GM19239 (cell line): ENCODE measurements around the gene LEKR1.

Experiments
- DNase-seq: peaks from one replicate; pipeline ENCODE4 v3.0.0; 2011; ENCODE audit warnings: low spot score; ENCODE audit not compliant: insufficient read length
- FAIRE-seq: peaks from 2 replicates; lab custom pipeline; 2011; peaks lifted over from hg19 to GRCh38; lab: Jason Lieb, UNC

Gene LEKR1

DNA sequence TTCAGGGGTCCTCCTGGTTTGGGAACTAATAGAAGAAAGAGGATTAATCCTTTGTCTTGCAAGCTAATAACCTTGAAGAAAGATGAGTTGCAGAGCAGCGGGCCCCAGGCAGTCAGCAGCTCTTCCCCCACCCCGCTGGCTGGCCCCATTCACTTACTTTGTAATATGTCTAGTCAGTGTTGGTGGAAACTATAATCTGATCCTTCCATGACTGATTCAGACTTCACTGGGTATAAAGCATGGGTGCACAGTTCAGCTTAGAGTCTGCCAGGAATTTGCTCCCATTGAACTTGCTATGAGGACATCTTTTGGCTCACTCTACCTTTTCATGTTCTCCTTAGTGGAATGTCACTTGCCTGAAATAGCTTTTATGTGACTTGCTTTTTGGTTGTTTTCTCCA is 216.1 kb downstream of the LEKR1 start:
- DNase-seq = no peak
- FAIRE-seq = no peak

DNA sequence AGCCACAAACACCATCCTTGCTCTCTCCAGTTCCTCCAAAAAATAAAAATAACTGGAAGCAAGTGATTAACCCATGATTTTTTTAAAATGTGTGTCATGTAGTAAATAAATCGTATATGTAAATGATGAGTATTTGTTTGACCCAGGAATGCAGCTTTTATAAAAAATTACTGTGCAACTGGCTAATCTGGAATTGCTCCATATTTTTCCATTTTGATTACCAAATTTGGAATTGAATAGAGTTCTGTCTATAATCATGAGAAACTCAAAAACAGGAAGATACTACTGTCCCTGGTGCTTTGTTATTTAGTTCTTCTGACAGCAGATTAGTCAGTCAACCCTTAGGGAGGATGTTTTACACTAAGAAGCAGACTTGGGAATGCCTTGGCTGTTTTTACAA is 217.6 kb downstream of the LEKR1 start:
- FAIRE-seq (no peak), DNase-seq (no peak)

DNA sequence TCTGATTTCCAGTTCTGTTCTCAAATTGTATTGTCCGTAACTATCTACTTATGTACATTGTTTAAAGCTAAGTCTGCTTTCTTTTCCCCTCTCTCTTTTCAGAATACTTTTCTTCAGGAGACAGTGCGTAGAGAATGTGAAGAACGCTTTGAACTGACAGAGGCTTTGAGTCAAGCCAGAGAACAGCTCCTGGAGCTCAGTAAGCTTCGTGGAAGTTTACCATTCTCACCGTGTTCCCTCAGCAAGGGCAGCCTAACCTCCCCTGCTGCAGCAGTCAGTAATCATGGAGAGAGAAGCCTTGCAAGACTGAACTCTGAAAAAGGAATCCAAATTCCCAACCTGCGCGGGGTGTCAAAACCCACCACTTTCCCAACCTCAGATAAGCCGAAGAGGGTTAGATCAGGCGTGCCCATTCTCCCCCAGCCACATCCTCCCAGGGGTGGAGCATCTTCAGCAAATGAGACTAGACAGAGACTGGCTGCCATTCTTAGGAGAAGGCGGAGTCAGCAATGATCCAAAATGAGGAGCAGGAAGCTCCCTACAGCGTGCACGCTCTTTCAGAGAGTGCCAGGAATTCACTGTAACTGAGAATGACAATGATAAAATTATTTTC is 219.2 kb downstream of the LEKR1 start:
- no peak for DNase-seq

DNA sequence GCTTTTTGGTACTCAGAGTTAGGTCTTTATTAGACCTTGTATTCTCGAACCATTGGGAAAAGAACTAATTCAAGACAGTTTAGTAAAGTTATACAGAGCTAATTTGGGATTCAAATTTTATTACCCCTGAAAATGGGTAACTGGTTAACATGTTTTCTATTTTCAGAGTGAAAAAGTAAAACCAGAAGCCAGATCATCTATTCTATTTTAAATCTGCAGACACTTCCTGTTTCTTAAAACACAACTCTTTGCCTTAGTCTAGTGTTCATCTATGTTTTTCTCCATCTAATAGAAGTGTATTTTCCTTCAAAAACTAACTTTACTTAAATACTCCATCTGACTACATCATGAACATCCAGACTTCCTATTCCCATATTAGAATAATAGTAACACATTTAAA is 220.4 kb downstream of the LEKR1 start:
- peak; percentile 26 for FAIRE-seq

More for the DNA sequence above, 219.2 kb downstream of the LEKR1 start:
- FAIRE-seq = no peak

DNA sequence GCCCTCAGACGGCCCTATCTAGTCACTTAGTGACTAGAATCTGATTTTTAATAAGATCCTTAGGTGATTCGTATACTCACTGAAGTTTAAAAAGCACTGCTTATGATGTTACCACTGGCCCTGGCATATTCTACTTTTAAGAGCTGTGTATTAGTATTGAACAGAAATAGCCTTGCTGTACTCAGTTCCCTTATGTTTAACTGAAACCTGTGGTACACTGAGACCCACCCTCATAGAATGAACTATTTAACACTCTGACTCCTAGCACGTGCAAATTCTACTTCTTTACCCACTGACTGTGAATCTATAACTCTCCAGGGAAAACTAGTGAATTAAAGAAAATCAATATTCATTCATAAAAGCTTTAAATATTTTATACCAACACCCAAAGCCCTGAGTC is 224.9 kb downstream of the LEKR1 start:
- DNase-seq (no peak), FAIRE-seq (peak; percentile 69)

More for the DNA sequence above, 220.4 kb downstream of the LEKR1 start:
- DNase-seq = no peak

DNA sequence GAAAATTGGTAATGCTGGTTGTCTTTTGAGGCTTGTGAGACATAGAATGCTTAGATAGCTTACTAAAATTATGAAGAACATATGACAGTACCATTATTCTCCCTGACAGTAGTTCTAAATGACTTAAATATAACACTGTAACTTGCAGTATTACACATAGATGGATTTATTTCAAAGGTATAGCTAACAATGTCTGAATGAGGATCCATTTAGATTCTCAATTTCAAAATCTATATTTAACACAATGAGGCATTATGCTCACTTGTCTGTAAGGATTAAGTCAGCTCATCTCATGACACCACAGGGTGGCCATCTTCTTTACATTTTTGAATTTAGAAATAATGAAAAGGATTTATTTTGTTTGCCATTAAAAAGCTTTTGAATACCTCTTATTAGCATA is 225.4 kb downstream of the LEKR1 start:
- no peak for DNase-seq
- no peak for FAIRE-seq

DNA sequence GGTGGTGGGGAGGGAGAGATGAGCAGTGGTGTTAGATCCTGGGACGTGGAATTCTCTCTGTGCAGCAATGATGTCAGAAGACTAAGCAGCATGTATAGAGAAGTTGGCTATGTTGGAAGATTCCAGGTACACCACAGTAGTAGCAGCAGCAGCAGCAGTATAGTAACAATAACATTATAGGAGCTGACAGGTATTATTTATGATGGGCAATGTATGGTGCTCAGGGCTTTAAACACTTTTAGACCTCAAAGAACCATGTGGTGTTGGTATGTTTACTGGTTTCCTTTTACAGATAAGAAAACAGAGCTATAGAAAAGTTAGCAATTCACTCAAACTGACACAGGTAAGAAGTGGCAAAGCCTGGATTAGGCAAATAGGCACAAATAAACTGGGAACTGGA is 229.9 kb downstream of the LEKR1 start:
- DNase-seq (no peak), FAIRE-seq (no peak)

DNA sequence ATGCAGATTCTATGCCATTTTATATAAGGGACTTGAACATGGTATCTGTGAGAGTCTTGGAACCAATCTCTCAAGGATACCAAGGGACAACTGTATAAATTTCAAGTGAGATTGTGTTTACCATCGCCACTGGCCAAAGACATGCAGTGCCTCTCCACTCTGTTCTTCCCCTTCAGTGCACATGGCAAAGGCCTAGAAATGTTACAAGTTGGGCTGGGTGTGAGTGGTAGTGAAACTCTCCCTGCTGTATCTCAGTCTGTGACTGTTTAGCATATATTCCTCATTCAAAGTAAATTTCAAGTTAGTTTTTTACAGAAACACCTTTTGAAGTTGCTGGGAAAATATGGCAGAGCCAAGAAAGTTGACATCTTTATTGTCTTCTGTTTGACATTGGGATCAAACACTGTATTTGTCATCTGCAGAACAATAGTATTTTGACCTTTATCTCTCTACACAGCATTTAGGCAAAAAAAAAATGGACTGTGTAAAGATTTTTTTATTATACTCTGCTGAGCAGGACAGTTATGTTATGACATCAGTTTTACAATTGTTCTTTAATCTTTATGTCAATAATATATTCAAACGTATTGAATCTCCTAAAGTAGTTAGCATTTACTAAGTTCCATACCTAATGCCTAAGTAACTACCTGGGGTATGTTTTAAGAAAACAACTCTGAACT is 232.4 kb downstream of the LEKR1 start:
- peak; percentile 62 for FAIRE-seq
- no peak for DNase-seq

DNA sequence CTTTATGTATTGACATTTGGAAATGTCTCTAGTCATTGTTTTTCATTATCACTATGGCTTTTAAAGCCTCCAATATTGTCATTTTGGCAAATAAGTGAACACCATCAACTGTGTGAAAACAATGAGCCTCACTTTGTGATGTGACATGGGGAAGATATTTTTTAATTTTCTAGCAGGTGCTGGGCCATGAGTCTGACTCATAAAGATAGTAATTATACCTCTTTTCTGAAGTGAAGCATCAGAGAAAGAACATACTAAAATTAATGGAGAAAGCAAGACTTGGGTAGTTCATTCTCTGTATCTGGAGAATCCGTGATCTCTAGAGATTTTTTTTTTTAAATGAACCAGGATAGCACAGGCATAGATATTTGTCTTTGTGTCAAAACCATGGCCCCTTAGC is 233.0 kb downstream of the LEKR1 start:
- FAIRE-seq (no peak), DNase-seq (no peak)

DNA sequence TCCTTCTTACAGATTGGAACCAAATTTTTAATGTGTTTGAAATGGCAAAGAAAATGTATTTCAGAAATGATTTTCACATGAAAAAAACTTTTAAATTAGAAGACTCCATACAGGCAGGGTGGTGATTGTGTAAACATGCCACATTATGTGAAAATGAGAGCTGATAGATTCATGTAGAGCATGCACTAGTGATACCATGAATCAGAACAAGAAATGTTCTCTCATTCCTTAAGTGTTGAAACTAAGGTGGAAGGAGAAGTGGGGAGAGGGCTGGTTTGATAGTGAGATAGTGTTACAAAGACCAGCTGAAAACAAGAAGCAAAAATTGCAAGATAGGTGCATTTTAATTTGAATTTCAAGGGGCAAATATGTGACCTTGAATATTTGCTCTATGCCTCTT is 233.5 kb downstream of the LEKR1 start:
- peak; percentile 84 for FAIRE-seq
- no peak for DNase-seq

DNA sequence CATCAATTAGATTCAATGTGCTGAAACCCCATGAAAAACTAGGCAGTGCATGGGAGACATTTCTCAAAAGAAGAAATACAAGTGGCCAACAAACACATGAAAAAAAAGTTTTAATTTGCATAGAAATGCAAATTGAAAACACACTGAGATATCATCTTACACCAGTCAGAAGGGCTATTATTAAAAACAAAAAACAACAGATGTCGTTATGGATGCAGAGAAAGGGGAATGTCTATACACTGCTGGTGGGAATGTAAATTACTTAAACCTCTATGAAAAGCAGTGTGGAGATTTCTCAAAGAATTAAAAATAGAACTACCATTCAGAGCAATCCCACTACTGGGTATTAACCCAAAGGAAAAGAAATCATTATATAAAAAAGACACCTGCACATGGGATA is 235.1 kb downstream of the LEKR1 start:
- FAIRE-seq (no peak), DNase-seq (no peak)

DNA sequence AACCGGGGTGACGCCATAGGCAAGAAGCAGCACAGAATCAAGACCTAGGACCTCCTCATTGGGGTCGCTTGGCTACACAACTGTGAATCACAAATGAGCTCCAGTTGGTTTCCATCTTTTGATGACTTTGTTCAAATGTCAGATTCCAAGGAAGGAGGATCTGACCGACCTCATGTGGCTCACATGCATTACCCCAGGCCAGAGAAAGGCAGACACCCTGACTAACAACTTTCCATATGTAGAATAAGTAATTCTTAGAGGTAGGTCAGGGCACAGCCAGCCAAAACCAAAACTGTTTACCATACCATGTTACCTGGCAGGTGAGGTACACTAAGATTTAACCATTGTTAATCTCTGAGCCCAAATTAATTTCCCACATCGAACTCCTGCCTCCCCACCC is 237.3 kb downstream of the LEKR1 start:
- no peak for DNase-seq
- no peak for FAIRE-seq

DNA sequence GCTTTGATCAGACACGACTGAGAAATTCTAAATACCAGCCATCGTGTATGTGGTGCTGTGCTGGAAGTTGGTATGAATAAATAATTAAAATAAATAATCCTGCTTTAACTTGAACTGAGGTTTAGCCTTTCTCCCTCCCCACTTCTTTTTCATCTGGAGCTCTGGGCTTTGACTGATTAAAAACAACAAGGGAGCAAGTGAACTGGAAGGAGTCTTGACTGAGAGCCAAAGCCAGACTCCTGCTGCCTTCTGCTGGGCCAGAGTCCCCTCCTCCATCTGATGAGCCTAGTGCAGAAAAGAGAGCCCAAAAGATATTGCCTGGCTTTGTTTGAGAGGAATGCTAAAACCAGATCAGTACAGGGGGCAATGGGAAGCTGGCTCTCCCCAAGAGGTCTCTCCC is 237.8 kb downstream of the LEKR1 start:
- no peak for DNase-seq
- FAIRE-seq = no peak

DNA sequence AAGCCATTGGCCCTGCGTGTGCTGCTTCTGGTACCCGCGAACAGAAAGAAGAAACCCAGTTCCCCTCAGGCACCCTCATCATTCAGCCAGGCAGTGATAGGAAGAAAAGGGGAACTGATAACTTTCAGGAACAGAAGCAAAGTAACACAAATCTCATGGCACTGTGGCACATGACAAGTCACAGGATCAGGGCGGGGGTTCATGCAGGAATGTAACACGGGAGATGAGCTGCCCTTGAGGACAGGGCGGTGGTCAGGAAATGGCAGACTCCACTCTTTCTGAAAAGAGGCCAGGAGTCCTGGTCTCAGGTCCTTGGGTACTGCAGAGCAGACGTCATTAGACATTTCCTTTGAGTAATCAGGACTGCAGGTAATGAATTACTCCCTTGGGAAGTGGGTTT is 238.2 kb downstream of the LEKR1 start:
- FAIRE-seq (peak; percentile 88), DNase-seq (no peak)

DNA sequence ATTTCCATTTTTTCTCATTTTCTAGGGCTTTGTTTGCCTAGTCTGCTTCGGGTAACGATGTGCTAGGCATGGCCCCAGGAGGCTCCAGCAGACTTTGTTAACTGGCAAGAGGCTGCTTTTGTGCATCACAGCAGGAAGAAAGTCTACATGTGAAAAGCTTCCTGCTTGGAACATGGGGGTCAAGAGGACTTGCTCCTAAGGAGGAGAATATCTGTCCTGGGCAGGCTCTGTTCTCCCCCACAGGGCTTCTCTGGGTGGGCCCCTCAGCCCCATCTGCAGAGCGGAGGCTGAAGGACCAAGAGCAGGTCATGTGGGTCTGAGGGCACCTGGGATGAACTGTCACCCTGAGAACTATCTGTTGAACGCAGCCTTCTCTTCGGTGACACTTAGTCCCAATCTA is 239.0 kb downstream of the LEKR1 start:
- no peak for FAIRE-seq

DNA sequence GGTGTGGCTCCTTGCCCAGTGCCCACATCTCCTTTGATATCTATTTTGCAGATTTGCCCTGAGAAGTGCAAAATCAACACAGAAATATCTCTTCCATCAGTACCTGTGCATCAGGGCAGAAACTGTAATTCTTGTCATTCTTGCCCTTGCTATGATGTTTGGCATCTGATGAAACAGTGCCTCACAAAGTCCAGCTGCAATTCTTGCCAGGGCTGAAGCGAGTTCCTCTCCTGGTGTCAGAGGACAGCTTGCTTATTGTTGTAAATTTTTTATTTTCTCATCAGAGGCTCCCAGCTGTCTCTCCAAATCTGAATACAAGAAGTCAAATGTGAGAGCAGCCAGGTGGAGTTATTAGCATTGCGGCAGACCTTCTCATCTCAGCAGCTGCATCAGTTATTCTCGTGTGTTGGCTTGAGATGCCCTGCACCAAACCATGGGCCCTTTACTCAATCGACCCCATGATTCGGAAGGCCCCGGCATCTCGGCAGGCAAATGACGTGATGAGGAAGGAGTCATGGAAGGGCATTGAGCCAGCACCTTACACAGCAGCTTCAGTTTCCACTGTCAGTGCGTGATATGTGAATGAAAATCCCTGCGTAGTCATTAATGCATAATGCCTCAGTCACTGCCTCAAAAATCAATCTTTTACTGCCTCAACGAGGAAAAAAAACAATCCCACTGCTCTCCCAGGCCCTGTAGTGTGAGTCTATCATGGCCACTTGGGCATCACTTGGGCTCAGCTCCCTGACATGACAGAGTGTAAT is 240.4 kb downstream of the LEKR1 start:
- FAIRE-seq = no peak
- no peak for DNase-seq

More for the DNA sequence above, 239.0 kb downstream of the LEKR1 start:
- DNase-seq = no peak

DNA sequence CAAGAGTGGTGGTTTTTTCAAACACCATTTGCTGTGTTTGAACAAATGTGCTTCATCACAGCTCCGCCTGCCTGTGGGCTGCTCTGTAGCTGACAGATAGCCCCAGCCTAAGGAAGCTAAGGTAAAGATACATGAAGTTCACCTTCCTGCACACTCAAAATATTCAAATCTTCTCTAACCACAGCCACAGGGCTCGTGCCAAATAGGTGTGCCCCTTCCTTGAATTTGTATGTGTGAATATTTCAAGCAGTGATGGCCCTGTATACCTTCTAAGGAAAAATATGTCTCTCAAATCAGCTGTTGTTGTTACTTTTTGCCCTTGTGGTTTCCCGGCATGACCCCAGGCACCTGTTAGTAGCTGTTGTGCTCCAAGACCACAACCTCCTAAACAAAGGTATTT is 241.0 kb downstream of the LEKR1 start:
- FAIRE-seq = peak; percentile 44
- no peak for DNase-seq

DNA sequence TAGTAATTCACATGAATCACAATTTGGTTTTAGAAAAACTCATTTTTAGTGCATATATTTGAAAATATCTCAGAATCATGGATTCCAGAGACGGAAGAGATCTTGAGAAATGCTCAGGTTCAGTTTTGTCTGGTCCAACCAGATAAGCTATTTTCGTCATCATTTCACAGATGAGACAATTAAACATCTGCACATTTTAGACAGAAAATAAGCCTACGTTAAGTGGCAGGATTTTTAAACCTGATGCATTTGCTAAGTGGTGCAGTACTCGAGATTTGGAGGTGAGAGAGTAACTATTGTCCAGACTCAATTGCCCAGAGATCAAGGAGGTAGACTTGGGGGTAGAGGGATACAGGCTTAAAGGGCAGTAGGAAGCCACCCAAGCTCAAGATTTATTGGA is 243.3 kb downstream of the LEKR1 start:
- FAIRE-seq (no peak), DNase-seq (no peak)

DNA sequence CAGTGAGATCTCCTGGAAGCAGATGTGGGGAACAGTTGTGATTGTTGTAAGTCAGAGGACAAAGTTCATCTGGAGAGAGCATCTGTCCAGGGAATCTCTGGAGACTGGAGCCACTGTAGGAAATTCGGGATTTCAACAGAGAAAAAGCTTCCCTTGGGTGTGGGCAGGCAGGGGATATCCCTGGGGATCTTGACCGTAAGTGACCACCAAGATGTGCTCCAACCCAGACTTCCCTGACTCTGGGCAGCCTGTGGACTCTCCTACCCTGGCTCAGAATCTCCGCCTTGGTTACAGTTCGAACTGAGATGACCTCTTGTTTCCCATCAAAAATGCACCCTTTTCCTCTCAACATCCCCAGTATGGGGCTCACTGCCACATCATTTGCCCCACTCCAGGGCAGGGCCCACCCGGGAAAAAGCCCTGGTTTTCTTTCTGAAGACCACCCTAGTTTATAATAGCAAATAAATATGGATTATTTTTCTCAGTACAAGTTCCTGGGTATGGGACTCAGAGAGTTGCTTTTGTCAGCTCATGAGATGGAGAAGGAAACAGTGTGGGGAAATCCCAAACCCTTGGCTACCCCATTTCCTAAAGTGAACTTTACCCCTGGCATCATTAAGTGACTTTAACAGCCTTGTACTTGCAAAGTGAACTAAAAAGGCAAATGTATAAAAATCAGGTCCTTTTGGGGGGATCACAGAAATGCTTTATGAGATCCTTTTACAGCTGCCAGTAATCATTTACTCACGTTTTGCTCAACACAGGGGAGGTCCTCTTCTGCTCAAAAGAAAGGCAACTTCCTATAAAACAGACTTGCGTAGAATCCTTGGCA is 243.9 kb downstream of the LEKR1 start:
- DNase-seq (no peak), FAIRE-seq (no peak)

DNA sequence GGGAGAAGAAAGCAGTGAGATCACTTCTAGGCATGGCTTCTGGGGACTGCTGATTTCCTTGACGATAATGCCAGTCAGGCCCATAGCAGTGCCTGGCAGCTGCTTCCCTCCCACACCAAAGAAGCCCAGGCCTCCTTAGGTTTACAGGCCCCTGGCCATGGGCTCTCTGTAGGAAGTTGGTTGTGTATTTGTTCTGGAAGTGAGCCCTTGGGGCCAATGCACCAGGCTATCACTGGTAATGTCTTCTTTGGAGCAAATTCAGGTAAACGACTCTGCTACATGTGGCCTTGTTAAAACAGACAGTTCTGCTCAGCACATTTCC is 244.5 kb downstream of the LEKR1 start:
- FAIRE-seq (no peak), DNase-seq (no peak)
